Neural crest cell (in vitro differentiated cells): ENCODE measurements around the gene FBXW7. TPM values are rescaled to one million over a fixed set of nuclear protein-coding genes. Genes with fewer than 3 reads are reported as not detected.

Experiments
- DNase-seq: peaks from one replicate; pipeline ENCODE4 v3.0.0; 2021; ENCODE audit warnings: low read depth, mixed read lengths, low spot score
- H3K27ac Mint-ChIP-seq: one replicate; pipeline ENCODE4 v1.8.0; 2021; ENCODE audit warnings: mild to moderate bottlenecking, mixed read lengths; ENCODE audit not compliant: unreplicated experiment
- H3K27me3 Mint-ChIP-seq: 2 replicates; pipeline ENCODE4 v1.8.0; 2021; ENCODE audit warnings: low read depth, mild to moderate bottlenecking, mixed read lengths
- H3K36me3 Mint-ChIP-seq: 2 replicates; pipeline ENCODE4 v1.8.0; 2021; ENCODE audit warnings: low read depth, mild to moderate bottlenecking, mixed read lengths
- H3K4me1 Mint-ChIP-seq: 2 replicates; pipeline ENCODE4 v1.8.0; 2021; ENCODE audit warnings: mixed read lengths
- H3K4me3 Mint-ChIP-seq: one replicate; pipeline ENCODE4 v1.8.0; 2021; ENCODE audit warnings: mild to moderate bottlenecking, mixed read lengths
- H3K9me3 Mint-ChIP-seq: 2 replicates; pipeline ENCODE4 v1.8.0; 2021; ENCODE audit warnings: mixed read lengths
- CTCF ChIP-seq: fragments of 200-600 bp; sonication (generic); conservative IDR thresholded peaks from 2 replicates; pipeline ENCODE4 v1.5.0; 2021; ENCODE audit warnings: antibody characterized with exemption, mild to moderate bottlenecking
- total RNA-seq: library from RNA; stranded (reverse); gene quantifications from 2 replicates; pipeline ENCODE4 v1.2.1, GENCODE V29; 2021

Gene FBXW7
- total RNA-seq, 1 donor from 2014 or later = 33.4 TPM

- Mint-ChIP-seq H3K36me3 (peaks cover 6% of the 10 kb centered on the region), H3K27ac (no peak overlapping the region), H3K4me1 (peaks cover 24% of the 10 kb centered on the region), H3K4me3 (no peak overlapping the region), H3K9me3 (no peaks in the 10 kb centered on the region), H3K27me3 (no peaks in the 10 kb centered on the region)
- DNase-seq = no peak
- no peak for TF ChIP-seq CTCF
Observed at GRCh38 chr4:152540941-152541340, 5.0 kb upstream of the FBXW7 start.

- peaks cover 24% of the 10 kb centered on the region for H3K4me1 Mint-ChIP-seq
- no peak overlapping the region for H3K4me3 Mint-ChIP-seq
- H3K27ac Mint-ChIP-seq = no peak overlapping the region
- peaks cover 6% of the 10 kb centered on the region for H3K36me3 Mint-ChIP-seq
- no peak for TF ChIP-seq CTCF
- no peak for DNase-seq
- no peaks in the 10 kb centered on the region for H3K9me3 Mint-ChIP-seq
- H3K27me3 Mint-ChIP-seq = no peaks in the 10 kb centered on the region
Observed at GRCh38 chr4:152540293-152540674, 4.4 kb upstream of the FBXW7 start.

GRCh38 chr4:152539556-152540292 lies 3.8 kb upstream of the FBXW7 start:
- peaks cover 25% of the 10 kb centered on the region for H3K4me1 Mint-ChIP-seq
- H3K4me3 Mint-ChIP-seq = no peak overlapping the region
- no peak for TF ChIP-seq CTCF
- no peak for DNase-seq
- H3K27ac Mint-ChIP-seq = no peak overlapping the region
- no peaks in the 10 kb centered on the region for H3K27me3 Mint-ChIP-seq
- H3K36me3 Mint-ChIP-seq = peaks cover 6% of the 10 kb centered on the region
- H3K9me3 Mint-ChIP-seq = no peaks in the 10 kb centered on the region

GRCh38 chr4:152537881-152538280 lies 2.0 kb upstream of the FBXW7 start:
- Mint-ChIP-seq H3K9me3 (no peaks in the 10 kb centered on the region), H3K4me3 (peak overlapping the region; percentile 99), H3K36me3 (peaks cover 6% of the 10 kb centered on the region), H3K27me3 (no peaks in the 10 kb centered on the region), H3K27ac (peak overlapping the region; percentile 65), H3K4me1 (peaks cover 42% of the 10 kb centered on the region)
- no peak for DNase-seq
- TF ChIP-seq CTCF = no peak

DNA sequence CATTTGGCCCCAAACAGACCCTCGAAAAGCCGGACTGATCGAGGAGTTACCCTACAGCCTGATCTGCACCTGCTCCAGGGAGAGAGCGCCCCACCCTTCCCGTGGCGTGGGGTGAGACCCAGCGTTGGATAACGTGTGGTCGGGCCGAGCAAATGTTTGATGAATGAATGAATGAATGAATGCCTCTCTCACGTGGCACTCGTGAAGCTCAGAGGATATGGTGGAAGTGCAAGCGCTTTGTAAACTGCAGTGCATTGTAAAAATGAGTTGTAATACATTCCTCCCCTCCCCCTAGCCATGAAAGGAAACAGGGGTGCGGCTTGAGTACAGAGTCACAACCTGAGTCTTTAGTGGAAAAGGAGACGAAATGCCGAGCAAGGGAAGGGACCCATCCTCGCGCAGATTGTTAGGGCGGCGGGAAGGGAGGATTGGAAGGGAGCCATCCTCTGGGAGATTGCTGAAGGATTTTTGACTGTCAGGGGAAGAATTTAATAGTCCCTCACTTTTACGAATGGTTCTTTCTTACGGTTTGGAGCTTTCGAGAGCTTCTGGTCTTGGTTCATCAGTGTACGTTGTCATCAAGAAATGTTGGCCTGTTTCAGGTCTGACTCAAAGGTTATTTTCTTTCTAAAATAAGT lies 772 bp upstream of the FBXW7 start:
- Mint-ChIP-seq H3K36me3 (peaks cover 6% of the 10 kb centered on the region), H3K9me3 (no peaks in the 10 kb centered on the region), H3K4me1 (peaks cover 52% of the 10 kb centered on the region), H3K27me3 (no peaks in the 10 kb centered on the region), H3K4me3 (peak overlapping the region; percentile 99), H3K27ac (peak overlapping the region; percentile 99)
- DNase-seq = no peak
- TF ChIP-seq CTCF = no peak
